H7 (cell line): Measurements from ENCODE around the gene CTNNA1. TPM values are rescaled to one million over a fixed set of nuclear protein-coding genes. Genes with fewer than 3 reads are reported as not detected.
"Not testable (repeated sequence)": the region's sequence is repeated elsewhere in the genome, so short reads cannot be mapped to it uniquely, and the experiment has no call there.

Experiments used
- DNase-seq: peaks from one replicate; pipeline ENCODE4 v3.0.0; 2012
- H3K27me3 ChIP-seq: 2 replicates; pipeline ENCODE4 v1.6.0; 2011; ENCODE audit warnings: mild to moderate bottlenecking, low read length; ENCODE audit not compliant: control insufficient read depth, insufficient read depth
- H3K36me3 ChIP-seq: replicated peaks from 2 replicates; pipeline ENCODE4 v1.5.1; 2011; ENCODE audit warnings: low read length; ENCODE audit not compliant: control insufficient read depth, insufficient read depth
- H3K4me3 ChIP-seq: 2 replicates; pipeline ENCODE4 v1.5.1; 2011; ENCODE audit warnings: low read depth, mild to moderate bottlenecking, control low read depth, low read length, moderate library complexity; ENCODE audit not compliant: insufficient read depth
- total RNA-seq: library from RNA; depleted of rRNA; stranded (reverse); fragments of >200 nt; shearing (Covaris generic); gene quantifications from 2 replicates; pipeline ENCODE4 v1.2.3, GENCODE V29; 2014; rRNA removed

Gene CTNNA1, protein sequence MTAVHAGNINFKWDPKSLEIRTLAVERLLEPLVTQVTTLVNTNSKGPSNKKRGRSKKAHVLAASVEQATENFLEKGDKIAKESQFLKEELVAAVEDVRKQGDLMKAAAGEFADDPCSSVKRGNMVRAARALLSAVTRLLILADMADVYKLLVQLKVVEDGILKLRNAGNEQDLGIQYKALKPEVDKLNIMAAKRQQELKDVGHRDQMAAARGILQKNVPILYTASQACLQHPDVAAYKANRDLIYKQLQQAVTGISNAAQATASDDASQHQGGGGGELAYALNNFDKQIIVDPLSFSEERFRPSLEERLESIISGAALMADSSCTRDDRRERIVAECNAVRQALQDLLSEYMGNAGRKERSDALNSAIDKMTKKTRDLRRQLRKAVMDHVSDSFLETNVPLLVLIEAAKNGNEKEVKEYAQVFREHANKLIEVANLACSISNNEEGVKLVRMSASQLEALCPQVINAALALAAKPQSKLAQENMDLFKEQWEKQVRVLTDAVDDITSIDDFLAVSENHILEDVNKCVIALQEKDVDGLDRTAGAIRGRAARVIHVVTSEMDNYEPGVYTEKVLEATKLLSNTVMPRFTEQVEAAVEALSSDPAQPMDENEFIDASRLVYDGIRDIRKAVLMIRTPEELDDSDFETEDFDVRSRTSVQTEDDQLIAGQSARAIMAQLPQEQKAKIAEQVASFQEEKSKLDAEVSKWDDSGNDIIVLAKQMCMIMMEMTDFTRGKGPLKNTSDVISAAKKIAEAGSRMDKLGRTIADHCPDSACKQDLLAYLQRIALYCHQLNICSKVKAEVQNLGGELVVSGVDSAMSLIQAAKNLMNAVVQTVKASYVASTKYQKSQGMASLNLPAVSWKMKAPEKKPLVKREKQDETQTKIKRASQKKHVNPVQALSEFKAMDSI
- 352 and 397 TPM in 2 replicates for total RNA-seq

DNA sequence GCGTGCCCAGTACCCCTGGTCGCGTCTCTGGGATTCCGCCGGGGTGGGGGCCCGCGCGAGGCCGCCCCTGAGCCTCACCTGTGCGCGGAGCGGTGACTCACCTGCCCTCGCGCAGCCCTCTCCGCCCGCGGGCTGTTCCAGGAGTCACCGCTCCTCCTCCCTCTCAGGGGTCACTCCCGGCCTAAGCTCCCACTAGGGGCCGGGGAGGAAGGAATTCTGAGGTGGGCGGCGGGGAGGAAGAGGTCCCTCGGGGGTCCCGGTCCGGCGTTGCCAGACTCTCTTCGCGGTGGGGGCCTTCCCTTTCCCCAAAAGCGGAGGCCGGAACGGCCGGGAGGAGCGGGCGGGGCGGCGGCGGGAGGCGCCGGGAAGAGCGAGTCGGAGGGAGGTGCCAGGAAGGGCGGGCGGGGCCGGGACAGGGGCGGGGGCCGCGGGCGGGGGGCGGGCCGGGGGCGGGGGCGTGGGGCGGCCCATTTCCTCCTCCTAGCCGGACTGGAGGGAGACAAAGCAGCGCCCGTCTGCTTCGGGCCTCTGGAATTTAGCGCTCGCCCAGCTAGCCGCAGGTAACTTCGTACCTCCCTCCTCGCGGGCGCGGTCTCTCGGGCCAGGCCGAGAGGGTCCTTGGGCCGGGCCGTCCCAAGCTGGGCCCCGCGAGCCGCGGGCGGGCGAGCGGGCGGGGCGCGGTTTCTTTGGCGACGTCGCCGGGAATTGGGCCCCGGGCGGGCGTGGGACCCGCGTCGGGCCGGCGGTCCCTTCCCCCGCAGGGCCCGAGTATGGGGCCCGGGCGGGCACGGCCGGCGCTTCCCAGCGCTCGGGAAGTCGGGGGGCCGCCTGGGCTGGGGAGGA lies at the start of gene CTNNA1:
CTNNA1 (plus strand) TSS at position 475 of the 843 bp plus-strand sequence. CDS start 28,500 bp downstream, outside the sequence.
- peak within 1 kb of the TSS; percentile 85 for H3K4me3 ChIP-seq
- 0 out of 2 replicates have a peak, but pooled peaks cover 2% of the 10 kb centered on the region for H3K36me3 ChIP-seq
- no peaks in the 10 kb centered on the region for H3K27me3 ChIP-seq
- peak; percentile 98 for DNase-seq

DNA sequence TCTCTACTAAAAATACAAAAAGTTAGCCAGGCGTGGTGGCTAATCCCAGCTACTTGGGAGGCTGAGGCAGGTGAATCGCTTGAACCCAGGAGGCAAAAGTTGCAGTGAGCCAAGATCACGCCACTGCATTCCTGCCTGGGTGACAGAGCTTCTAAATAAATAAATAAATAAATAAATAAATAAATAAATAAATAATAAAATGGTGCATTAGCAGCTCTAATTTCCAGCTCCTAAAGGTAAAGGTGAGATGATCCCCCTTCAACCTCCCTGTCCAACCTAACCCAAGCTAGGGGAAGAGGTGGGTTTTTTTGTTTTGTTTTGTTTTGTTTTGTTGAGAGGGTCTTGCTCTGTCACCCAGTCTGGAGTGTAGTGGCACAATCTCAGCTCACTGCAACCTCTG lies 49.4 kb upstream of the CTNNA1 start:
- DNase-seq, H3K36me3 ChIP-seq, H3K4me3 ChIP-seq, H3K27me3 ChIP-seq: not testable (repeated sequence)

DNA sequence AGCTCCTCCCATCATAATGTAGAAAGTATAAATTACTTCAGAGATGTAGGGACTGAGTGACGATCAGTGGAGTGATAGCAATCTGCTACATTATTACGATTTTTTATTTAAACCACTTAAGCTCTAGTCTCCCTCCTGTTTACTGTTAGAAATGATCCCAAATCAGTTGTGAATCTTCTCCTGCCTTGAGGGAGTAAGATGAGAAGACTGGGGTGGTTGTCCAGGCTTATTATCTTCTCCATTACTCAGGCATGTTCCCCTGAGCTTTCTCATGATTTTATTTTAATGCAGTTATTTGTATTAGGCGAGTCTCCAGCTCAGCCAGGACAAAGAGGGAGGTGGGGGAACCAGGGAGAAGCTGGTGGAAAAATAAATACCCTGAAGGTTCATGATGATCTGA lies 48.2 kb upstream of the CTNNA1 start:
- no peak for DNase-seq
- no peaks in the 10 kb centered on the region for H3K36me3 ChIP-seq
- no peaks in the 10 kb centered on the region for H3K27me3 ChIP-seq
- H3K4me3 ChIP-seq = no peak overlapping the region

DNA sequence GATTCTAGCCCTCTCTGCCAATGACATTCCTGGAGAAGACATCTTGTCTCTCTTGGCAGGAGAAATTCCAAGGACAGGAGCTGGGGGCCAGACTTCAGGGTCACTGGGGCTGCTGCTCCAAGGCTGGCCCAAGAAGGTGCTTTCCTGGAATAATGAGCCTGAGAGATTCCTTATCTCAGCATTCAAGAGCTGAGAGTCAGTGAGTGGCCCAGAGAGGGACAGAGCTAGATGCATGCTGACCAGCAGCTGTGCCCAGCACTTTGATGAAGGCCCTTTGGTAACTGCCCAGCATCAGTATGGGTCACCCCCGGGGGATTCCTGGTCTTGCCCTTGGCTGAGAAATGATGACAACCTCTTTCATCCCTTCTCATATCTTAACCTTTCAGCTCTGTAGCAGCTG lies 47.7 kb upstream of the CTNNA1 start:
- Histone ChIP-seq H3K27me3 (no peaks in the 10 kb centered on the region), H3K4me3 (no peak overlapping the region), H3K36me3 (no peaks in the 10 kb centered on the region)
- no peak for DNase-seq

DNA sequence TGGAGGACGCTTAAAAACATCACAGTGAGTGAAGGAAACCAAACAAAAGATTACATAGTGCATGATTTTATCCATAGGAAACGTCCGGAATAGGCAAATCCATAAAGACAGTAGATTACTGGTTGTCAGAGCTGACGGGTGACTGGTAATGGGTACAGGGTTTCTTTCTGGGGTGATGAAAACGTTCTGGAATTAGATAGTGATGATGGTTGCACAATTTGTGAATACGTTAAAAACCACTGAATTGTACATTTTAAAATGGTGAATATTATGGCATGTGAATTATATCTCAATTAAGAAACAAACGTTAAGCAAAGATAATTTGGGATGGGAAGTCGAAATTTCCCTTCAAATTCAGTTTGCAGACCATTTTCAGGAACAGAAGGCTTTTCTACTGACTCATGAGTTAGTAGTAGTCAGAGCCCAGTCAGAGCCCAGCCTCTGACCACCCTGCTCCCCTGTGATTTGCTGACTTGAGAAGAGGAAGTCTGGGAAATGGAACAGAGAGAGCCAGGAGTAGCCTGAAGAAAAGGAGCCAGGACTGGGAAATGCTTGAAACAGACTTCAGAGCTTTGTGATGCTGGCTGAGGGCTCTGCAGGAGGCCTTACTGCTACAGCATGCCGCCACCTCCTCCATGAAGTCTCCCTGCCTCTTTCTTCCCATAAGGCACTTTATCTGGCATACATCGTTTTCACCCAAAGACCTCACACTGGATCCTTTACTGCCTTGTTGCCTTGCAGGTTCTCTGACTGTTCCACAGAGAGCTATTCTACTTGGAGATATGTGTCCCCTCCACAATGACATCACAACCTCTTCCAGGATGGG lies 46.4 kb upstream of the CTNNA1 start:
- Histone ChIP-seq H3K36me3 (no peaks in the 10 kb centered on the region), H3K27me3 (no peaks in the 10 kb centered on the region), H3K4me3 (no peak overlapping the region)
- DNase-seq = peak; percentile 32

DNA sequence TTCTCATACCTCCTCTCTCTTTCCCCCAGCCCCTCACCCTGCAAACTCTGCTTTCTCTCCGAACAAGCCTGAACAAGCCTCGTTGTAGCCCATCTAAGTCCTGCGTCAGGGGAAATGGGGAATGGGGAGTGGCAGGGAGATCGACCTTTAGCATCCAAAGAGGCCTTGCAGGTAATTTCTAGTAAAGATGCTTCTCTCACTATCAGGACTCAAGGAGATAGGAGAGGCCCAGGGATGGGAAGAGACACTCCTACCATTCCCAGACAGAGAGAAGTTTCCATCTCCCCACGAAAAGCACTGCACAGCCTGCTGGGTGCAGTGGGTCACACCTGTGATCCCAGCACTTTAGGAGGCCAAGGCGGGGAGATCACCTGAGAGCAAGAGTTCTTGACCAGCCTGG lies 44.4 kb upstream of the CTNNA1 start:
- H3K36me3 ChIP-seq = no peaks in the 10 kb centered on the region
- DNase-seq = no peak
- H3K27me3 ChIP-seq = no peaks in the 10 kb centered on the region
- H3K4me3 ChIP-seq = no peak overlapping the region

DNA sequence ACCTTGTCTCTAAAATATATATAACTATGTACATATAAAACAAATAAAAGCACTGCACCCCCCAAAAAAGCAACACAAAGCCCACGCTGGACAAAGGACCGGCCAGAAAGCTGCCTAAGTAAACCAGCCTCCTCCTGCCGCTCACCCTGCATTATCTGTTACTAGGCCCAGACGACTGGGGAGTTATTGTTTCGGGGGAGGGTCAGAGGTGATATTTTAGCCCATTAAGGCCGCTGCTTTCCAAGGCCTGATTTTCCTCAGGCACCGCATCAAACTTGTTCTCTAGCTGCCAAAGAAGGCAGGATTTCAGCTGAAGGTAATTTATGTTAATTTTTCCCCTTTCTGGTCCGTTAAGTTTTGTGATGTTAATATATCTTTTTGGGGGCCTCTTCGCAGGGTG lies 44.0 kb upstream of the CTNNA1 start:
- Histone ChIP-seq H3K4me3 (no peak overlapping the region), H3K36me3 (no peaks in the 10 kb centered on the region), H3K27me3 (no peaks in the 10 kb centered on the region)
- DNase-seq = peak; percentile 54

DNA sequence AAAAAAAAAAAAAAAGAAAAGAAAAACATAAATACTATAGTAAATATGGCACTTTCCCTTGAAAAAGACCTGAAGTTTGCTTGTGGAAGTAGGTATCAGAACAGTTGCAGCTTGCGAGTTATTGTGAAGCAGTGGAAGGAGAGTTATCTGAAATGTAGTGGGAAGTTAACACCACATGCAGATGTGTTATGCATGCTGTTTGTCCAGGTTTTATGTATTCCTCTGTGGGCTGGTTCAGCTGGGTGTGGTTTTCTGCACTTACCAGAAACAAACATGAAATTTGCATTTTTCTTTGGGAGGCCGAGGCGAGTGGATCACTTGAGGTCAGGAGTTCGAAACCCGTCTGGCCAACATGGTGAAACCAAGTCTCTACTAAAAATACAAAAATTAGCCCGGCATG lies 42.1 kb upstream of the CTNNA1 start:
- DNase-seq = no peak
- H3K27me3 ChIP-seq = no peaks in the 10 kb centered on the region
- H3K36me3 ChIP-seq = no peaks in the 10 kb centered on the region
- H3K4me3 ChIP-seq = no peak overlapping the region

DNA sequence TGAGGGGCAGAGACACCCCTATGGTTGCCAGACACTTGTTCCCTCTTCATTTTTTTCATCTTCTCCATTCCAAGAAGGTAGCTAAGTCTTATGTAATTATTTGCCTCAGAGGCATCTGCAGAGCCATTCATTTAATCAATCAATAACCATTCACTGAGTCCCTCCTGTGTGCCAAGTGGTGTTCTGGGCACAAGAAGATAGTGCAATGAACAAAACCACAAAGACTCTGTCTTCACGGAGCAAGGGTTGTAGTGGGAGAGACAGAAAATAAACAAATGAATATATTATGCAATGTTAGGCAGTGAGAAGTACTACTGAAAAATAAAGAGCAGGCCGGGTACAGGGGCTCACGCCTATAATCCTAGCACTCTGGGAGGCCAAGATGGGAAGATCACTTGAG lies 41.4 kb upstream of the CTNNA1 start:
- DNase-seq = no peak
- Histone ChIP-seq H3K4me3 (no peak overlapping the region), H3K27me3 (no peaks in the 10 kb centered on the region), H3K36me3 (no peaks in the 10 kb centered on the region)

DNA sequence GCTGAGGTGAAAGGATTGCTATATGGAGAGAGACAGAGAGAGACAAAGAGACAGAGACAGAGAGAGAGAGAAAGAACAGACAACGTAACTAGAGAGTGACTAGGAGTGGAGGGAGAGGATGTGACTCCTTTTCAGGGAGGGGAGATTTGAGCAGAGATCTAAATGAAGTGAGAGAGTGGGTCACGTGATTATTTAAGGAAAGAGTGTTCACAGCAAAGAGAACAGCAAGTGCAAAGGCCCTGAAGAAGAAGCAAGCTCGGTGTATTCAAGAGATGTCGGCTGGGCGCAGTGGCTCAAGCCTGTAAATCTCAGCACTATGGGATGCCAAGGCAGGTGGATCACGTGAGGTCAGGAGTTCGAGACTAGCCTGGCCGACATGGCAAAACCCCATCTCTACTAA lies 40.9 kb upstream of the CTNNA1 start:
- no peaks in the 10 kb centered on the region for H3K36me3 ChIP-seq

DNA sequence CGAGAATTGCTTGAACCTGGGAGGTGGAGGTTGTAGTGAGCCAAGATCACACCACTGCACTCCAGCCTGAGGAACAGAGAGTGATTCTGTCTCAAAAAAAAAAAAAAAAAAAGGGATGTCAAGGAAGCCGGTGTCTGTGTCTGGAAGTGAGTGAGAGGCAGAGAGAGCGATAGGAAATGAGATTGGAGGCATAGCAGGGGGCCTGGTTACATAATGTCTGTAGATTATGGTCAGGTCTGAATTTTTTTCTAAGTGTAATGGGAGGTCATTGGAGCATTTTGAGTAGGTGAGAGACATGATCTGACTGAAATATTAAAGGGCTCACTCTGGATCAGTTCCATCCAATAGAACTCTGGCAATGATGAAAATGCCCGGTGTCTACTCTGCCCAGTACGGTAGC lies 40.4 kb upstream of the CTNNA1 start:
- no peak for DNase-seq
- Histone ChIP-seq H3K4me3 (no peak overlapping the region), H3K27me3 (no peaks in the 10 kb centered on the region), H3K36me3 (no peaks in the 10 kb centered on the region)

More for the DNA sequence above, 40.9 kb upstream of the CTNNA1 start:
- no peak for DNase-seq
- Histone ChIP-seq H3K4me3 (no peak overlapping the region), H3K27me3 (no peaks in the 10 kb centered on the region)

DNA sequence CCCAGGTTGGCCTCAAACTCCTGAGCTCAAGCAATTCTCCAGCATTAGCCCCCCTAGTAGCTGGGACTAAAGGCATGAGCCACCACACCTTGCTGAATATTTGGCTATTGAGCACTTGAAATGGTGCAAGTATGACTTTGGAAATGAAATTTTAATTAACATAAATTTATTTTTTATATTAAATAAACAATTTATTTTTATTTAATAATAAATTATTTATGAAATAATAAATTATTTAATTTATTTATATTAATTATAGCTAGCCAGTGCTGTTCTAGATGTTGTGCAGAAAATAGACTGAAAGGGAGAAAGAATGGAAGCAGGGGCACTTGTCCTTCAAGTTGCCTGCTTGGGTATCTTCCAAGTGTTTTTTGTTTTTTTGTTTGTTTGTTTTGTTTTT lies 40.0 kb upstream of the CTNNA1 start:
- no peak for DNase-seq
- H3K36me3 ChIP-seq = no peaks in the 10 kb centered on the region

DNA sequence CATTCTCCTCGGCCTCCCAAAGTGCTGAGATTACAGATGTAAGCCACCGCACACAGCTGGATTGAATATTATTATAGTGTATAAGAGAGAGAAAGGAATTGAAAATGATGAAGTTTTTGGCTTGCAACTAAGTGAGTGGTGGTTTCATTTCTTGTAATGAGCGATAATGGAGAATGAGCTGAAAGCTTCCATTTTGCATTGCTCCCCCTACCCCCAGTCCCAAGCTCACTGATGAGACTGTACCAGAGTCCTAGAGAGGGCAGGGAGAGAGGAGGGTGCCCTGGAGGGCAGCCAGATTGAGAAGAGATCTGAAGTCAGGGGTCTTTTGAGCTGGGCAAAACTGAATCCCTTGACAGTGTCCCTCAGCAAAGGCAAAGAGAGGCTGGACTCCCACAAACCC lies 38.5 kb upstream of the CTNNA1 start:
- no peak for DNase-seq
- Histone ChIP-seq H3K4me3 (no peak overlapping the region), H3K36me3 (no peaks in the 10 kb centered on the region), H3K27me3 (no peaks in the 10 kb centered on the region)

More for the DNA sequence above, 40.0 kb upstream of the CTNNA1 start:
- Histone ChIP-seq H3K27me3 (no peaks in the 10 kb centered on the region), H3K4me3 (no peak overlapping the region)
